Kidney (tissue), 14 donors: ENCODE data around the gene KMT5C. TPM values are rescaled to one million over a fixed set of nuclear protein-coding genes. Genes with fewer than 3 reads are reported as not detected.

Source experiments
- DNase-seq, 5 donors: peaks; one replicate each; pipeline ENCODE4 v3.0.0-alpha.2; 2013 to 2020
- FAIRE-seq: peaks from 2 replicates; lab custom pipeline; 2012; peaks lifted over from hg19 to GRCh38; lab: Jason Lieb, UNC
- H3K27ac ChIP-seq, 2 donors: one replicate each; pipeline ENCODE4 v1.7.0; 2013; ENCODE audit warnings: low read depth in 2 of 2, low read length in 2 of 2, inconsistent platforms in 1 of 2
- H3K27me3 ChIP-seq: one replicate; pipeline ENCODE4 v1.7.1; 2013; ENCODE audit warnings: low read length, inconsistent platforms; ENCODE audit not compliant: control insufficient read depth, insufficient read depth
- H3K36me3 ChIP-seq, 3 donors: one replicate each; pipeline versions ENCODE4 v1.7.0 to v1.7.1; 2013; ENCODE audit warnings: low read length in 3 of 3, control low read depth in 1 of 3, inconsistent platforms in 1 of 3; ENCODE audit not compliant: insufficient read depth in 3 of 3, control insufficient read depth in 2 of 3
- H3K4me1 ChIP-seq, 3 donors: one replicate each; pipeline versions ENCODE4 v1.7.0 to v1.7.1; 2013; ENCODE audit warnings: low read length in 3 of 3, inconsistent platforms in 1 of 3, low read depth in 1 of 3; ENCODE audit not compliant: control insufficient read depth in 2 of 3, insufficient read depth in 2 of 3
- H3K4me3 ChIP-seq, 3 donors: one replicate each; pipeline versions ENCODE4 v1.7.0 to v1.8.1; 2013; ENCODE audit warnings: low read length in 3 of 3, control low read depth in 1 of 3, inconsistent platforms in 1 of 3
- H3K9ac ChIP-seq, 3 donors: one replicate each; pipeline versions ENCODE4 v1.7.0 to v1.7.1; 2013; ENCODE audit warnings: low read length in 3 of 3, control low read depth in 1 of 3, inconsistent platforms in 1 of 3
- H3K9me3 ChIP-seq, 3 donors: one replicate each; pipeline versions ENCODE4 v1.7.0 to v1.7.1; 2013; ENCODE audit warnings: low read length in 3 of 3, control low read depth in 1 of 3, inconsistent platforms in 1 of 3; ENCODE audit not compliant: control insufficient read depth in 2 of 3, insufficient read depth in 1 of 3
- intact Hi-C: fragments of 100-400 bp; cut with DNase I; formaldehyde crosslinking; loops from one replicate; pipeline ENCODE4 v1.11.1; 2022
- polyA plus RNA-seq: library from polyadenylated mRNA; stranded (reverse); fragments of 350-450 nt; fragmentation: Illumina TruSeq; extraction: RNeasy Lipid Tissue Mini Kit (QIAGEN cat#74804); gene quantifications from one replicate; pipeline ENCODE4 v1.2.3, GENCODE V29; 2014; ENCODE audit warnings: low read depth, low replicate concordance; ENCODE audit not compliant: insufficient read depth
- total RNA-seq: library from RNA; stranded (reverse); fragmentation: NEBNext Ultra II Directional; extraction: Animal tissue kit (Norgen Biotek cat#: 25700); gene quantifications from one replicate; pipeline ENCODE4 v1.2.1, GENCODE V29; 2021
- TF ChIP-seq, protein P1 (sequence below): IDR thresholded peaks from 3 replicates; pipeline ENCODE4 v1.5.1; 2012; ENCODE audit warnings: mild to moderate bottlenecking, moderate library complexity, borderline replicate concordance; ENCODE audit not compliant: insufficient read depth; ENCODE audit errors: extremely low read depth
- donor health status: control.
- donor health status: control.
- donor health status: control.
- donor health status: control.
- donor health status: control.
- donor health status: DM: yes; HTN: yes; CAD: no.
- donor health status: Normal renal cell carcinoma (clear cell type).

KMT5C gene
- total and polyA plus RNA-seq, 2 donors from 2014 or later, result 4.1 to 13.0 TPM

DNA sequence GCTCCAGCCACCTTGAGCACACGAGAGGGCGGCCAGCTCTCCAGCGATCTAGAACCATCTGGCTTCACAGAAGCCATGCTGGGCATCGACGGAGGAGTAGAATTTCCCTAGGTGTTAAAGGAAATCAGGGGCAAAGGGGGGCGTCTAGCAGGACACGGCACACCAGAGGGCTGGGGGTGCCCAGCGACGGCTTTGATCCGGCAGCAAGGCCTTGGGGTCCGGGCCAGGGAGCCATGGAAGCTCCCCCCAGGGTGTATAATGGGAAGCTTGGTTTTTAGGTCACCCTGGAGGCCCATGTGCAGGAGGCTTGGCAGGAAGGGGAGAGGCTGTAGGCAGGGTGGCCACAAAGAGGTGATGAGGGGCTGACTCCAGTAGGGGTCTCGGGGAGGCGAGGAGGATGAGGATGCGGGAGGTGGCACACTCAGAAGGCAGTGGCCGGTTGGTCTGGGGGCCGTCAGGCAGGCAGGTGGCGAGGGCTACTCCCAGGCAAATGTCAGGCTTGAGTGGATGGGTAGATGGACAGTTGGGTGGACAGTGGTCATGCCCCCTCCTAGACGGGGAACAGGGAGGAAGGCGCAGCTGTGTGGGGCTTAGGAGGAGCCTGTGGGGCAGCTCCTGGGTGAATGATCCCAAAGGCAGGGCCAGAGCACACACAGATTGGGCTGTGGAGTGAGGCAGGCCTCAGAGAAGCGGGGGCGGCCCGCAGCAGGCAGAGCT, 5.6 kb downstream of the KMT5C start:
- intact Hi-C loops, result no loop called here
- Histone ChIP-seq H3K9ac (no peak overlapping the region), H3K27me3 (no peaks in the 10 kb centered on the region), H3K4me3 (no peak overlapping the region), H3K36me3 (no peaks in the 10 kb centered on the region), H3K9me3 (no peaks in the 10 kb centered on the region), H3K27ac (no peak overlapping the region), H3K4me1 (peaks cover 0 to 10% (median 0%) of the 10 kb centered on the region in 3 donors)
- FAIRE-seq (no peak), DNase-seq (peak in 1 of 5 donors; percentile 68)
- TF ChIP-seq, protein P1, sequence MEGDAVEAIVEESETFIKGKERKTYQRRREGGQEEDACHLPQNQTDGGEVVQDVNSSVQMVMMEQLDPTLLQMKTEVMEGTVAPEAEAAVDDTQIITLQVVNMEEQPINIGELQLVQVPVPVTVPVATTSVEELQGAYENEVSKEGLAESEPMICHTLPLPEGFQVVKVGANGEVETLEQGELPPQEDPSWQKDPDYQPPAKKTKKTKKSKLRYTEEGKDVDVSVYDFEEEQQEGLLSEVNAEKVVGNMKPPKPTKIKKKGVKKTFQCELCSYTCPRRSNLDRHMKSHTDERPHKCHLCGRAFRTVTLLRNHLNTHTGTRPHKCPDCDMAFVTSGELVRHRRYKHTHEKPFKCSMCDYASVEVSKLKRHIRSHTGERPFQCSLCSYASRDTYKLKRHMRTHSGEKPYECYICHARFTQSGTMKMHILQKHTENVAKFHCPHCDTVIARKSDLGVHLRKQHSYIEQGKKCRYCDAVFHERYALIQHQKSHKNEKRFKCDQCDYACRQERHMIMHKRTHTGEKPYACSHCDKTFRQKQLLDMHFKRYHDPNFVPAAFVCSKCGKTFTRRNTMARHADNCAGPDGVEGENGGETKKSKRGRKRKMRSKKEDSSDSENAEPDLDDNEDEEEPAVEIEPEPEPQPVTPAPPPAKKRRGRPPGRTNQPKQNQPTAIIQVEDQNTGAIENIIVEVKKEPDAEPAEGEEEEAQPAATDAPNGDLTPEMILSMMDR, result no peak

DNA sequence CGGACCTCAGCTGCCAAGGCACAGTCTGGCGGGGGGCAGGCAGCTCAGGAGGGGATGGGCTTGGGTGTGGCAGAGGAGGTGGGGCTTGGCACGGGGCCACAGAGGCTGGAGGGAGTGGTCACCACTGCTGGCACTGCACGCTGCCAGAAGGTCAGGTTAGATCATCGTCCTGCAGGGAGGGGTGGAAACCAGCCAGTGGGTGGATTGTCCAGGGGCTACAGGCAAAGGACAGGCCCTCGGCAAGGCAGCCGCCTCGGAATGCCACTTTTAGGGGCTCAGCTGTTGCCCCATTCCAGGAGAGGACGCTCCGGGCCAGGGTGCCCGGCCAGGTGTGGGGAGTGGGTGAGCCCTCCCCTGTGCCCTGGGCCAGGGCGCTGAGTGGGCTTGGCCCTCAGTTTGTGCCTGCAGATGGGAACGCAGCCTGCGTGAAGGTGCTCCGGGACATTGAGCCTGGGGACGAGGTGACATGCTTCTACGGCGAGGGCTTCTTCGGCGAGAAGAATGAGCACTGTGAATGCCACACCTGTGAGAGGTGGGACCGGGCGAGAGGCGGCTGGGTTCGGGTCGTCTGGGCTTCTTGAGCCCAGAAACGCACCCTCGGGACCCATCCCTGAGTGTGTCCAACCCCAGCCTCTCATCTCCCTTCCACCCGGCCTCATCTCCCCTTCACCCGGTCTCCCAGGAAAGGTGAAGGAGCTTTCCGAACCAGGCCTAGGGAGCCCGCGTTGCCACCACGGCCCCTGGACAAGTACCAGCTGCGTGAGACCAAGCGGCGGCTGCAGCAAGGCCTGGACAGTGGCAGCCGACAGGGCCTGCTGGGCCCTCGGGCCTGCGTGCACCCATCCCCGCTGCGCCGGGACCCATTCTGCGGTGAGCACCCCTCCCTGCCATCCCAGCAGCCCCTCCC, 6.4 kb downstream of the KMT5C start:
- H3K4me3 ChIP-seq, result no peak overlapping the region
- no peaks in the 10 kb centered on the region for H3K36me3 ChIP-seq
- FAIRE-seq, result no peak
- intact Hi-C loops, result no loop called here
- no peaks in the 10 kb centered on the region for H3K9me3 ChIP-seq
- peaks cover 0 to 4% (median 0%) of the 10 kb centered on the region in 3 donors for H3K4me1 ChIP-seq
- H3K9ac ChIP-seq, result no peak overlapping the region
- H3K27ac ChIP-seq, result no peak overlapping the region
- TF ChIP-seq, protein P1, result no peak
- no peaks in the 10 kb centered on the region for H3K27me3 ChIP-seq
- peak in 2 of 5 donors; percentile 69 to 70 for DNase-seq

DNA sequence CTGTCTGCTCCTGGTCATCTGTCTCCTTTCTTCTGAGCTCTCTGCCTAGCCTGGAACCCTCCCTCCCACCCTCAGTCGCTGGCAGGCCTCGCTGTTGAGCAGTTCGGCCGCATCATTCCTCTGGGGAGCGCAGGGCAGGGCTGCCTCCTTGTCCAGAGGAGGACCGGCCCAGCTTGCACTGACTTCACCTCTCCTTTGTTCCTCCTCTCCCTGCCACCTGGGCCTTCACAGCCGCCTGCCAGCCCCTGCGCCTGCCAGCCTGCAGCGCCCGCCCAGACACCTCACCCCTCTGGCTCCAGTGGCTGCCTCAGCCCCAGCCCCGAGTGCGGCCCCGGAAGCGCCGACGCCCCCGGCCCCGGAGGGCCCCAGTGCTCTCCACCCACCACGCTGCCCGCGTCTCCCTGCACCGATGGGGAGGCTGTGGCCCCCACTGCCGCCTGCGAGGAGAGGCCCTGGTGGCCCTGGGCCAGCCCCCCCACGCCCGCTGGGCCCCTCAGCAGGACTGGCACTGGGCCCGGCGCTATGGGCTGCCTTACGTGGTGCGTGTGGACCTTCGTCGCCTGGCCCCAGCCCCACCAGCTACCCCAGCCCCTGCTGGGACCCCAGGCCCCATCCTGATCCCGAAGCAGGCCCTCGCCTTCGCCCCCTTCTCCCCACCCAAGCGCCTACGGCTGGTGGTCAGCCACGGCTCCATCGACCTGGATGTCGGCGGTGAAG, 7.2 kb downstream of the KMT5C start:
- no peak overlapping the region for H3K27ac ChIP-seq
- no peaks in the 10 kb centered on the region for H3K9me3 ChIP-seq
- H3K9ac ChIP-seq, result no peak overlapping the region
- intact Hi-C loops, result no loop called here
- H3K4me3 ChIP-seq, result no peak overlapping the region
- H3K4me1 ChIP-seq, result no peaks in the 10 kb centered on the region
- TF ChIP-seq, protein P1, result no peak
- DNase-seq, result peak in 2 of 5 donors; percentile 51 to 70
- FAIRE-seq, result no peak
- H3K36me3 ChIP-seq, result no peaks in the 10 kb centered on the region
- H3K27me3 ChIP-seq, result no peaks in the 10 kb centered on the region
